ENCODE measurements around the gene PTGDS.

The PTGDS gene

DNA sequence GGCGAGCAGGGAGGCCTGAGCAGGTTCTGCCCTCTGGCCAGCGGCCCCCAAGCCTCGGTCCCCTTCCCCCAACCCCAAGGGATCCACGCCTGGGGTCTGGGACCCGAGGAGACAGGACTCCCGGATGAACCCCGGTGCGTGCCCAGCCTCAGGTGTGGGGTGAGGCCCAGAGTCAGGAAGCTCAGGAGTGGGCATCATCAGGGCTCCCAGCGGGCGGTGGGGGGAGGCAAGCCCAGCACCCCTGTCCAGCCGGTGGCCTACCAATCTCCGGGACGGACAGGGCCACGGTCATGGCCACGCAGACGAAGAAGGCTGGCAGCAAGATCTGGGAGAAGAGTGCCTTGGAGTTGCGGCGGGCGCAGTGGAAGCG lies 36.3 kb downstream of the PTGDS start:
- DNase-seq (ENCODE audit: low read depth): no peak
- H3K4me3 ChIP-seq (ENCODE audit: low read depth, low read length): no peak overlapping the region
- TF ChIP-seq, protein P1, sequence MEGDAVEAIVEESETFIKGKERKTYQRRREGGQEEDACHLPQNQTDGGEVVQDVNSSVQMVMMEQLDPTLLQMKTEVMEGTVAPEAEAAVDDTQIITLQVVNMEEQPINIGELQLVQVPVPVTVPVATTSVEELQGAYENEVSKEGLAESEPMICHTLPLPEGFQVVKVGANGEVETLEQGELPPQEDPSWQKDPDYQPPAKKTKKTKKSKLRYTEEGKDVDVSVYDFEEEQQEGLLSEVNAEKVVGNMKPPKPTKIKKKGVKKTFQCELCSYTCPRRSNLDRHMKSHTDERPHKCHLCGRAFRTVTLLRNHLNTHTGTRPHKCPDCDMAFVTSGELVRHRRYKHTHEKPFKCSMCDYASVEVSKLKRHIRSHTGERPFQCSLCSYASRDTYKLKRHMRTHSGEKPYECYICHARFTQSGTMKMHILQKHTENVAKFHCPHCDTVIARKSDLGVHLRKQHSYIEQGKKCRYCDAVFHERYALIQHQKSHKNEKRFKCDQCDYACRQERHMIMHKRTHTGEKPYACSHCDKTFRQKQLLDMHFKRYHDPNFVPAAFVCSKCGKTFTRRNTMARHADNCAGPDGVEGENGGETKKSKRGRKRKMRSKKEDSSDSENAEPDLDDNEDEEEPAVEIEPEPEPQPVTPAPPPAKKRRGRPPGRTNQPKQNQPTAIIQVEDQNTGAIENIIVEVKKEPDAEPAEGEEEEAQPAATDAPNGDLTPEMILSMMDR (conservative IDR thresholded peaks at IDR 0.05; ENCODE audit: low read depth, low read length): no peak

DNA sequence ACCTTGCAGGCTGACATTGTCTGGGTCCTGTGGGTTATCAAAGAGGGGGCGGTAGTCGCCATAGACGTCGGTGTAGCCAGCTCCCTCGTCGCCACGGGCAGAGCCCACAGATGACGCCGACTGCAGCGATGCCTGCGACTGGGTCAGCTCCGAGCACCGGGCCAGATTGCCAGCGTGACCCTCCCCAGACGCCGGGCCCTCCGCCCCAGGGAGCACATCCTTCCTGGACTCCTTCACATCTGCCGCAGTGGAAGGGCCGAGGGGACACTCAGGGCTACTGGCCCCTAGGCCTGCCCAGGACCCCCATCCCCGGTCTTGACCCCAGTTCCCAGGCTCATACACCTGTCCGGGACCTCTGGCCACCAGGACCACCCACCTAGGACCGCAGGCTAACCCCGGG lies 36.9 kb downstream of the PTGDS start:
- no peak overlapping the region for H3K4me3 ChIP-seq (ENCODE audit: low read depth, low read length)
- DNase-seq (ENCODE audit: low read depth): no peak
- TF ChIP-seq, protein P1 (conservative IDR thresholded peaks at IDR 0.05; ENCODE audit: low read depth, low read length): no peak

DNA sequence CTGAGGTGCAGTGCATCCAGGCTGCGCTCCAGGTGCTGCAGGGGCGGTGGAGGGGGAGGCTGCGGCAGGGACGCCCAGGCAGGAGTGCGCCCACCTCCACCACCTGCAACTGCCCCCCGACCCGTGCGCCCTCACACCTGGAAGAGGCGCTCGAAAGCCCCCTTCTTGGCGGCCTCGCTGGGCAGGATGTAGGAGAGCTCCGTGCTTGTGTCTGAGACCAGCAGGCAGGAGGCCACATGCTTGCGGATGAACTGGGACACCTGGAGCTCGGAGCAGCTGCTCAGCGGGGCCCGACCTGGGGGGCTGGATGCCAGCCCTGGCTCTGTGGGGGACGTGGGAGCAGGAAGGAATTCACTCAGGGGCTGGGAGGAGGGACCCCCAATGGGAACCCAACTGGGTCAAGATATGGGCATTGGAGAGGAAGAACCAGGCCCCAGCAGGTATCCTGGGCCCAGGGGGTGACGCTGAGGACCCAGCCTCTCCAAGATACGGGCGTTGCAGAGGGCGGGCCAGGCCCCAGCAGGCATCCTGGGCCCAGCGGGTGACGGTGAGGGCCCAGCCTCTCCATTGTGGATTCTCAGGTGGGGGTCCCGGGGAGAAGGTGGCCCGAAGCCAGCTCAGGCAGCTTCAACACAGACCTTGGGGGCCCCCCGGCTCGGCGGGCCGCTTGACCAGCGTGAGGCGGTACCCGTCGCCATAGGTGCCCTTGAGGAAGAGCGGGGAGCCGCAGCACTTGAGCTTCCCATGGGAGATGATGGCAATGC lies 37.7 kb downstream of the PTGDS start:
- TF ChIP-seq, protein P1 (conservative IDR thresholded peaks at IDR 0.05; ENCODE audit: low read depth, low read length): no peak
- H3K4me3 ChIP-seq (ENCODE audit: low read depth, low read length): no peak overlapping the region
- no peak for DNase-seq (ENCODE audit: low read depth)

DNA sequence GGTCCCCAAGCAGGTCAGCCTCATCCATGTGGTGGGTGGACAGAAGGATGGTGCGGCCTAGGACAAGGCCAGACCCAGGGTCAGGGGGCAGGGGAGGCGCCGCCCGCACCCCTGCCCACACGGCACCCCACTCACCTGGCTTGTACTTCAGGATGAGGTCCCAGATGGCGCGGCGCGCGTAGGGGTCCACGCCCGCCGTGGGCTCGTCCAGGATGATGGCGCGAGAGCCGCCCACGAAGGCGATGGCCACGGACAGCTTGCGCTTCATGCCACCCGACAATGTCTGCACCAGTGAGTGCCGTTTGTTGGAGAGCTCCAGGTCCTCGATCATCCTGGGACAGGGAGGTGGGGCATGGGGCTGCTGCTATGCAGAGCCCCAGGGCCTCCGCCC lies 38.2 kb downstream of the PTGDS start:
- DNase-seq (ENCODE audit: low read depth): no peak
- TF ChIP-seq, protein P1 (conservative IDR thresholded peaks at IDR 0.05; ENCODE audit: low read depth, low read length): no peak
- no peak overlapping the region for H3K4me3 ChIP-seq (ENCODE audit: low read depth, low read length)

DNA sequence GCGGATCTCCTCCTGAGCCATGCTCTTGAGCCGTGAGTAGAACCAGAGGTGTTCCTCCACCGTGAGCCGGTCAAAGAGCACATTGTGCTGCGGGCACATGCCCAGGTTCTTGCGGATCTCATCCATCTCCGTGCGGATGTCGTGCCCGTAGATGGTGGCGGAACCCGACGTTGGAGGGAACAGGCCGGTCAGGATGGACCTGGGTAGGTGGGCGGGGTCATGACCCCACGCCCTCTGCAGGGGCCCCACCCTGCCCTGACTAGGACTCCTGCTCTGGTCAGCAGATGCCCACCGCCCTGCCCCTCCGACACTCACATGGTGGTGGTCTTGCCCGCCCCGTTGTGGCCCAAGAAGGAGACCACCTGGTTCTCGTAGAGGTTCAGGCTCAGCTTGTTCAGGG lies 38.7 kb downstream of the PTGDS start:
- TF ChIP-seq, protein P1 (conservative IDR thresholded peaks at IDR 0.05; ENCODE audit: low read depth, low read length): no peak
- no peak for DNase-seq (ENCODE audit: low read depth)
- H3K4me3 ChIP-seq (ENCODE audit: low read depth, low read length): no peak overlapping the region

DNA sequence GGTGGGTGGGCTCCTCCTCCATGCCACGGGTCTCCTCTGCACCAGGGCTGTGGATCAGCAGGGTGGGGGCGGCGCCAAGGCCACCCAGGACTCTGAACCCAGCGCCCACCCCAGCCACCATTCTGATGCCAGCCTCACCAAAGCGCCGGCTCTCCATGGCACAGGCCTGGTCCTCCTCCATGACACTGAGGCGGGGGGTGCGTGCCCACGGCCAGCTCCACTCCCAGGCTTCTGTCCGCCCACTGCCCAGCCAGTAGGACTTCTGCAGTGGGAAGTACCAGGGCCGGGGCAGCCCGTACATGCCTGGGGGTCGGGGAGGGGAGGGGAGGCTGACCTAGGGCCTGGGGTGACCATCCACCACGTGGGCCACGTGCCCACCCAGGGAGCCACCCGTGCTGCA lies 39.1 kb downstream of the PTGDS start:
- no peak overlapping the region for H3K4me3 ChIP-seq (ENCODE audit: low read depth, low read length)
- TF ChIP-seq, protein P1 (conservative IDR thresholded peaks at IDR 0.05; ENCODE audit: low read depth, low read length): no peak
- no peak for DNase-seq (ENCODE audit: low read depth)

DNA sequence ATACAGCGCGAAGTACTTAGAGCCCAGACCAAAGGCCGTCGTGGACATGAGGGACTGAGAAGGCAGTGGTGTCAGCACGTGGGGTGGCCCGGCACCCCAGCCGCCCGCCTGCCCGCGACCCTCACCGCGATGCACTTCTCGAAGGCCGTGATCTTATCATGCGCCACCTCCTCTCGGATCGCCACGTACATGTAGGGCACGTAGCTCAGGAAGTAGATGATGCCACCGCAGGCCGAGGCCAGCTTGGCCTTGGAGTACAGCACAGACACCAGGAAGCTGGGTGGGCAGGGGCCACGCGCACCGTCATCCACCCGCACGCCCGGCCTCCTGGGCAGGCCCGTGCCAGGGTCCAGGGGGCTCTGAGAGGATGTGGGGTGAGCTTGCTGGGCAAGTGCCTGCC lies 39.8 kb downstream of the PTGDS start:
- TF ChIP-seq, protein P1 (conservative IDR thresholded peaks at IDR 0.05; ENCODE audit: low read depth, low read length): no peak
- H3K4me3 ChIP-seq (ENCODE audit: low read depth, low read length): no peak overlapping the region
- DNase-seq (ENCODE audit: low read depth): no peak

Measured in choroid plexus epithelial cell (primary cell).